Right atrium auricular region (tissue), 2 donors: Measurements from ENCODE around the gene TIAM1. TPM values are rescaled to one million over a fixed set of nuclear protein-coding genes. Genes with fewer than 3 reads are reported as not detected.

Experiments
- DNase-seq: peaks from one replicate; pipeline ENCODE4 v3.0.0-alpha.2; 2019; ENCODE audit warnings: low spot score
- H3K27ac ChIP-seq, 2 donors: fragments of 200-600 bp; sonication (generic); 1 replicate in 1 of 2; 2 replicates in 1 of 2; pipeline ENCODE4 v1.5.1; 2016 to 2019
- H3K27me3 ChIP-seq, 2 donors: fragments of 200-600 bp; sonication (generic); one replicate each; pipeline versions ENCODE4 v1.5.1 to v1.6.0; 2017 to 2019
- H3K36me3 ChIP-seq: fragments of 200-600 bp; sonication (generic); one replicate; pipeline ENCODE4 v1.5.1; 2016
- H3K4me1 ChIP-seq, 2 donors: fragments of 200-600 bp; sonication (generic); one replicate each; pipeline versions ENCODE4 v1.5.1 to v1.6.0; 2017 to 2019
- H3K4me3 ChIP-seq, 2 donors: fragments of 200-600 bp; sonication (generic); 1 replicate in 1 of 2; 2 replicates in 1 of 2; pipeline ENCODE4 v1.5.1; 2017 to 2019; ENCODE audit warnings: mild to moderate bottlenecking in 1 of 2, moderate library complexity in 1 of 2
- H3K9me3 ChIP-seq, 2 donors: fragments of 200-600 bp; sonication (generic); one replicate each; pipeline ENCODE4 v1.5.1; 2019
- CTCF ChIP-seq, 2 donors: fragments of 200-600 bp; sonication (generic); IDR thresholded peaks; one replicate each; pipeline ENCODE4 v1.5.1; 2019; ENCODE audit warnings: antibody characterized with exemption in 2 of 2
- total RNA-seq, 2 donors: library from RNA; depleted of rRNA; stranded (reverse); fragments of >200 nt; gene quantifications; one replicate each; pipeline ENCODE4 v1.1.0, GENCODE V29; 2016

The TIAM1 gene
- total RNA-seq, 2 donors from 2014 or later: 2.5 to 4.1 TPM

- no peaks in the 10 kb centered on the region for H3K36me3 ChIP-seq
- H3K9me3 ChIP-seq: no peaks in the 10 kb centered on the region
- TF ChIP-seq CTCF (IDR thresholded peaks at IDR 0.05): no peak
- H3K27ac ChIP-seq: peak overlapping the region; percentile 32 to 72
- no peaks in the 10 kb centered on the region for H3K27me3 ChIP-seq
- H3K4me3 ChIP-seq: no peak overlapping the region
- no peaks in the 10 kb centered on the region for H3K4me1 ChIP-seq
- DNase-seq: peak; percentile 18
These were observed 142.9 kb downstream of the TIAM1 start for GRCh38 chr21:31201144-31201543.

GRCh38 chr21:31198575-31198974 lies 145.5 kb downstream of the TIAM1 start:
- TF ChIP-seq CTCF (IDR thresholded peaks at IDR 0.05): peak; percentile 34 to 72
- Histone ChIP-seq H3K27ac (no peak overlapping the region), H3K36me3 (no peaks in the 10 kb centered on the region), H3K9me3 (no peaks in the 10 kb centered on the region), H3K4me3 (no peak overlapping the region), H3K27me3 (no peaks in the 10 kb centered on the region), H3K4me1 (no peaks in the 10 kb centered on the region)
- peak; percentile 18 for DNase-seq

DNA sequence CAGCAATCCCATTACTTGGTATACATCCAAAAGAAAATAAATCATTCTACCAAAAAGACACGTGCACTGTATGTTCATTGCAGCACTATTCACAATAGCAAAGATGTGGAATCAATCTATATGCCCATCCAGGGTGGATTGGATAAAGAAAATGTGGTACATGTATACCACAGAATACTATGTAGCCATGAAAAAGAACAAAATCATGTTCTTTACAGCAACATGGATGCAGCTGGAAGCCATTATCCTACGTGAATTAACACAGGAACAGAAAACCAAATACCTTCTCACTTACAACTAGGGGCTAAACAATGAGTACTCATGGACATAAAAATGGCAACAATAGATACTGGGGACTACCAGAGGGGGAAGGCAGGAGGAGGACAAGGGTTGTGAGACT lies 147.3 kb downstream of the TIAM1 start:
- Histone ChIP-seq H3K27ac (no peak overlapping the region), H3K36me3 (no peaks in the 10 kb centered on the region), H3K4me3 (no peak overlapping the region), H3K4me1 (no peaks in the 10 kb centered on the region), H3K9me3 (no peaks in the 10 kb centered on the region), H3K27me3 (no peaks in the 10 kb centered on the region)
- no peak for DNase-seq
- no peak for TF ChIP-seq CTCF (IDR thresholded peaks at IDR 0.05)

DNA sequence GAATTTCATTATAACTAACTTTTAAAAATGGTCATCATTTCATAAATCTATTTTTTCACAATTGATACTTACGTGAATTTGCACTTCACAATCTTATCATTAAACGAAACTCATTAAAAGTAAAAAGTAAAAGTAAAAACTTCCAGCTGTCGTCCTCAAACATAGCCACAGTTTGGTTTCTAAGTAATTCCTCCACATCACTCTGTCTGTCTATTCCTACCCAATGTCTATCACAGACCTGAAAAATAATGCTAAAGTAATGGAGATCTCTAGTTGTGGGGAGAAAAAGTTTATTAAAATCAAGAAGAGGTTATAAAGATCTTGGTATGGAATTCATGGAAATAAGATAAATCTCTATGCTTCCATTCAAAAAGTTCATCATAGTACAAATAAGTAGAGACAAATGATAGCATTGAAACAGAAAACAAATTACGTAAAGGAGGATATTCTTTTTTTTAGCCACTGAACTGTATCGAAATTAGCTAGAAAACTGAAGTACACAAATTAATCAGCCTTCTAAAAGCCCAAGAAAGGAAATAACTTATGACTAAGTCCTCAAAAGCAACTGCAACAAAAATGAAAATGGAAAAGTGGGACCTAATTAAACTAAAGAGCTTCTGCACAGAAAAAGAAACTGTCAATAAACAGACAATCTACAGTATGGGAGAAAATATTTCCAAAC lies 148.6 kb downstream of the TIAM1 start:
- Histone ChIP-seq H3K27ac (no peak overlapping the region), H3K9me3 (no peaks in the 10 kb centered on the region), H3K4me3 (no peak overlapping the region), H3K36me3 (no peaks in the 10 kb centered on the region), H3K27me3 (no peaks in the 10 kb centered on the region), H3K4me1 (no peaks in the 10 kb centered on the region)
- TF ChIP-seq CTCF (IDR thresholded peaks at IDR 0.05): no peak
- DNase-seq: no peak

- Histone ChIP-seq H3K9me3 (no peaks in the 10 kb centered on the region), H3K27ac (no peak overlapping the region), H3K27me3 (no peaks in the 10 kb centered on the region), H3K4me1 (no peaks in the 10 kb centered on the region), H3K4me3 (no peak overlapping the region), H3K36me3 (no peaks in the 10 kb centered on the region)
- DNase-seq: no peak
- TF ChIP-seq CTCF (IDR thresholded peaks at IDR 0.05): no peak
These were observed 149.4 kb downstream of the TIAM1 start for GRCh38 chr21:31194510-31195293.
